A673 (cell line): ENCODE data around the gene LINC00237. TPM values are rescaled to one million over a fixed set of nuclear protein-coding genes. Genes with fewer than 3 reads are reported as not detected.

Source experiments
- BruUV-seq: library from RNA; stranded (reverse); fragments of 400-500 nt; replicated peaks from 2 replicates; lab custom pipeline; 2021; lab: Mats Ljungman, UMichigan
- CTCF ChIA-PET: fragments of 300-600 bp; sonication (Branson Sonifier 250); formaldehyde crosslinking; loops from one replicate; lab custom pipeline; 2022; ENCODE audit warnings: antibody characterized with exemption; lab: Charles Lee
- POLR2A ChIA-PET: fragments of 300-600 bp; sonication (Branson Sonifier 250); formaldehyde crosslinking; loops from one replicate; lab custom pipeline; 2022; ENCODE audit warnings: antibody characterized with exemption; ENCODE audit not compliant: low non-redundant PET; lab: Charles Lee
- DNase-seq: peaks from one replicate; pipeline ENCODE4 v3.0.0-alpha.2; 2015; ENCODE audit warnings: low spot score
- H3K27ac ChIP-seq: fragments of 200-600 bp; sonication (generic); 2 replicates; pipeline ENCODE4 v1.5.1; 2016; ENCODE audit warnings: mixed run types, low read depth, mild to moderate bottlenecking, mixed read lengths, antibody characterized with exemption, low read length; ENCODE audit not compliant: poor library complexity, severe bottlenecking
- H3K27me3 ChIP-seq: fragments of 200-600 bp; sonication (generic); replicated peaks from 2 replicates; pipeline ENCODE4 v1.6.1; 2017; ENCODE audit warnings: mixed run types, low read depth, mild to moderate bottlenecking, mixed read lengths, antibody characterized with exemption, low read length; ENCODE audit not compliant: insufficient read depth, poor library complexity
- H3K36me3 ChIP-seq: fragments of 200-600 bp; sonication (generic); 2 replicates; pipeline ENCODE4 v1.6.1; 2016; ENCODE audit warnings: mixed run types, mild to moderate bottlenecking, mixed read lengths, antibody characterized with exemption, low read length; ENCODE audit not compliant: insufficient read depth, poor library complexity, severe bottlenecking
- H3K4me1 ChIP-seq: fragments of 200-600 bp; sonication (generic); 2 replicates; pipeline ENCODE4 v1.6.1; 2017; ENCODE audit warnings: mixed run types, mild to moderate bottlenecking, mixed read lengths, antibody characterized with exemption, low read length; ENCODE audit not compliant: insufficient read depth, poor library complexity, severe bottlenecking
- H3K4me3 ChIP-seq: fragments of 200-600 bp; sonication (generic); 2 replicates; pipeline ENCODE4 v1.5.1; 2016; ENCODE audit warnings: low read depth, mixed run types, mild to moderate bottlenecking, mixed read lengths, low read length; ENCODE audit not compliant: poor library complexity, severe bottlenecking
- H3K9me3 ChIP-seq: fragments of 200-600 bp; sonication (generic); 2 replicates; pipeline ENCODE4 v1.6.1; 2016; ENCODE audit warnings: mixed run types, low read depth, mild to moderate bottlenecking, mixed read lengths, antibody characterized with exemption, low read length; ENCODE audit not compliant: poor library complexity, severe bottlenecking
- CTCF ChIP-seq: fragments of 300-800, 200-600 bp; sonication (generic); conservative IDR thresholded peaks from 2 replicates; pipeline ENCODE4 v1.5.1; 2017; ENCODE audit warnings: low read depth, mild to moderate bottlenecking, antibody characterized with exemption, low read length, moderate library complexity, mixed read lengths
- EZH2 ChIP-seq: fragments of 200-600 bp; sonication (generic); IDR thresholded peaks from 2 replicates; pipeline ENCODE4 v1.6.1; 2017; ENCODE audit warnings: borderline replicate concordance, low read depth, mild to moderate bottlenecking, mixed read lengths, antibody characterized with exemption, low read length; ENCODE audit not compliant: poor library complexity, severe bottlenecking
- intact Hi-C: fragments of 100-400 bp; cut with micrococcal nuclease; formaldehyde crosslinking; loops from one replicate; pipeline ENCODE4 v1.10.0; 2022; ENCODE audit not compliant: unreplicated experiment
- total RNA-seq: library from RNA; stranded (reverse); gene quantifications from 2 replicates; pipeline ENCODE4 v1.2.3, GENCODE V29; 2021

Gene LINC00237
- total RNA-seq, 1 experiment from 2014 or later: not detected

DNA sequence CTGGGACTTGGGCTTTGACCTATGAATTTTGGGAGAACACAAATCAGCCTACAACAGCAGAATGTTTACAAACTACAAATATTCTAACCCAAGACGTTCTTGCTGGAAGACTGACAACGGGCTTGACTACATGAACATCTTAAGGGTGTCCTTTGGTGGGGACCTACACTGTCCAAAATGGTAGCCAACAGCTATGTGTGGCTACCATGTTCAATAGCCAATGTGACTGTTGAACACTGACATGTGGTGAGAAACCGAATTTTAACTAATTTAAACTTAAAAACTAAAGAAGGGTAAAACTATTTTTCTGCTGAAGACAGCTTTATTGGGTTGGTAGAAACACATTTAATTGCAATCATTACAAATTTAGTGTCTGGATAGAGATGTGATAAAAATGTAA is 30.1 kb downstream of the LINC00237 start:
- Histone ChIP-seq H3K27ac (no peak overlapping the region), H3K36me3 (no peaks in the 10 kb centered on the region), H3K27me3 (peaks cover 28% of the 10 kb centered on the region), H3K4me3 (no peak overlapping the region), H3K9me3 (no peaks in the 10 kb centered on the region), H3K4me1 (no peaks in the 10 kb centered on the region)
- no peak for DNase-seq
- no TSS peak for BruUV-seq
- no peak for TF ChIP-seq EZH2
- TF ChIP-seq CTCF: no peak
- intact Hi-C loops: no loop called here
- CTCF ChIA-PET: no interaction called here
- POLR2A ChIA-PET: no interaction called here

DNA sequence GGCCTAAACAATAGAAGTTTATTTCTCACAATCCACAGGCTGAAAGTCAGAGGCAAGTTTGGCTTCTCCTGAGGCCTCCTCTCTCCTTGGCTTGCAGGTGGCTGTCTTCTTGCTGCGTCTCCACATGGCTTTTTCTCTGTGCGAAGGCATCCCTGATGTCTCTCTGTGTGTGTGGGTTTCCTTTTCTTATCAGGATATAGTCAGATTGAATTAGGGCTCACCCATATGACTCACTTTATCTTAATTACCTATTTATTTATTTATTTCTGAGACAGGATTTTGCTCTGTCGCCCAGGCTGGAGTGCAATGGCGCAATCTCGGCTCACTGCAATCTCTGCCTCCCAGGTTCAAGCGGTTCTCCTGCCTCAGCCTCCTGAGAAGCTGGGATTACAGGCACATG is 30.7 kb downstream of the LINC00237 start:
- Histone ChIP-seq H3K27ac (no peak overlapping the region), H3K4me3 (no peak overlapping the region), H3K27me3 (peaks cover 33% of the 10 kb centered on the region), H3K4me1 (no peaks in the 10 kb centered on the region), H3K9me3 (no peaks in the 10 kb centered on the region), H3K36me3 (no peaks in the 10 kb centered on the region)
- intact Hi-C loops: no loop called here
- no peak for TF ChIP-seq CTCF
- no peak for TF ChIP-seq EZH2
- no peak for DNase-seq
- no TSS peak for BruUV-seq
- ChIA-PET POLR2A (no interaction called here), CTCF (no interaction called here)

DNA sequence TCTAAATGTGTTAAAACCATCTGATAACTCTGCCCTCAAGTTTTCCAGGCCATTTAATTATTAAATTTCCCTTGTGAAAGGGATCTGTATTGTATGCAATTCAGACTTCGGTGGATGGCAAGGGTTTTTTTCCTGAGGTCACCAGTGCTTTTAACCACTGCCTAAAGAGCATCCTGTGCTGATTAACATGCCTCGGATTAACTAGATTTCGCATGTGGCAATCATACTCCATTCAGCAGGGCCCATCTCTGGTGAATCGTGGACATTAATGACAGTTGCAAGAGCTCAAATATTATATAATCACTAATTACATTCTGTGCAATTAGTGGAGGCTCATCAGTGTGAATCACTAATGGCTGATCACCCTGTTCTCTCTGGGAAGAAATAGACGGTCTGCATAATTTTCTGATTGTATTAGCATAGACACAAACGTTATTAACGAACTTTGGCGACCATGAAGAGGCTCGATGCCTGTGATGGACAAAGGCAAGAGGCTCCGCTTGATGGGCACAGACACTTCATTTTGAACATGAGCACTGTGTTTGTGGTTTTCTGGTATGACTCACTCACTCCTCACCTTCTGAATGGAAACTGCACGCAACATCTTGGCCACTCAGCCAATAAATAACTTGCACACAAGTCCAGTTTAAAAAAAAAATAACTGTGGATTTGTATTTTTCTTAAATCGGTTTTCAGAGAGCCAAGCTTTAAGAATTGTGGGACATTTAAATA is 31.4 kb downstream of the LINC00237 start:
- ChIA-PET CTCF (no interaction called here), POLR2A (no interaction called here)
- Histone ChIP-seq H3K27ac (no peak overlapping the region), H3K4me1 (no peaks in the 10 kb centered on the region), H3K36me3 (no peaks in the 10 kb centered on the region), H3K4me3 (no peak overlapping the region), H3K27me3 (peaks cover 36% of the 10 kb centered on the region), H3K9me3 (no peaks in the 10 kb centered on the region)
- DNase-seq: no peak
- no peak for TF ChIP-seq EZH2
- TF ChIP-seq CTCF: no peak
- intact Hi-C loops: no loop called here
- no TSS peak for BruUV-seq
